HTR-8/SVneo (cell line): ENCODE results near the gene TIMM8B.
"Not testable (repeated sequence)": the region's sequence is repeated elsewhere in the genome, so short reads cannot be mapped to it uniquely, and the experiment has no call there.

ENCODE experiments used
- DNase-seq: peaks from one replicate; pipeline ENCODE4 v3.0.0; 2011; ENCODE audit warnings: low spot score, mixed read lengths; ENCODE audit not compliant: insufficient read length
- FAIRE-seq: peaks from 2 replicates; lab custom pipeline; 2011; peaks lifted over from hg19 to GRCh38; lab: Jason Lieb, UNC

The TIMM8B gene

GRCh38 chr11:112085822-112086421 lies 634 bp downstream of the TIMM8B start:
- peak; percentile 48 for DNase-seq
- no peak for FAIRE-seq

- DNase-seq (no peak), FAIRE-seq (no peak)
These were observed 3.8 kb downstream of the TIMM8B start for GRCh38 chr11:112082729-112083128.

- DNase-seq (peak; percentile 94), FAIRE-seq (peak; percentile 95)
These were observed 12.4 kb downstream of the TIMM8B start, which contains the start of the genes NKAPD1 and PIH1D2 for GRCh38 chr11:112073941-112074811. NKAPD1 (plus strand) TSS chr11:112074299; CDS start chr11:112075575, 1,276 bp downstream. PIH1D2 (minus strand) TSS chr11:112074017; CDS start chr11:112073174, 843 bp downstream.

GRCh38 chr11:112062923-112063322 lies 23.6 kb downstream of the TIMM8B start:
- FAIRE-seq (no peak), DNase-seq (no peak)

- FAIRE-seq (peak; percentile 87), DNase-seq (no peak)
These were observed 28.5 kb downstream of the TIMM8B start for GRCh38 chr11:112058103-112058502.

- FAIRE-seq (no peak), DNase-seq (no peak)
These were observed 29.4 kb downstream of the TIMM8B start for GRCh38 chr11:112057170-112057569.

GRCh38 chr11:112051768-112052167 lies 34.8 kb downstream of the TIMM8B start:
- no peak for DNase-seq
- FAIRE-seq: no peak

- FAIRE-seq (no peak), DNase-seq (no peak)
These were observed 35.8 kb downstream of the TIMM8B start for GRCh38 chr11:112050721-112051120.

GRCh38 chr11:112049777-112050176 lies 36.8 kb downstream of the TIMM8B start:
- DNase-seq (no peak), FAIRE-seq (peak; percentile 23)

GRCh38 chr11:112048256-112048655 lies 38.3 kb downstream of the TIMM8B start:
- not testable (repeated sequence) for DNase-seq, FAIRE-seq

GRCh38 chr11:112046647-112047046 lies 39.9 kb downstream of the TIMM8B start:
- FAIRE-seq: not testable (repeated sequence)

GRCh38 chr11:112044961-112045360 lies 41.6 kb downstream of the TIMM8B start:
- no peak for DNase-seq

More at GRCh38 chr11:112046647-112047046, 39.9 kb downstream of the TIMM8B start:
- DNase-seq: not testable (repeated sequence)

GRCh38 chr11:112042961-112043304 lies 43.6 kb downstream of the TIMM8B start:
- DNase-seq (no peak), FAIRE-seq (no peak)

More at GRCh38 chr11:112044961-112045360, 41.6 kb downstream of the TIMM8B start:
- FAIRE-seq: peak; percentile 20

- FAIRE-seq (peak; percentile 65), DNase-seq (peak; percentile 51)
These were observed 44.2 kb downstream of the TIMM8B start for GRCh38 chr11:112042161-112042960.

- peak; percentile 28 for FAIRE-seq
These were observed 49.0 kb downstream of the TIMM8B start for GRCh38 chr11:112037527-112037926.

More at GRCh38 chr11:112037527-112037926, 49.0 kb downstream of the TIMM8B start:
- no peak for DNase-seq
